HCT116 (cell line): ENCODE data around the gene GRK1. TPM values are rescaled to one million over a fixed set of nuclear protein-coding genes. Genes with fewer than 3 reads are reported as not detected.

Source experiments
- ATAC-seq: fragments of 200-7000 bp; cut with Tn5 transposase; 2 replicates; pipeline ENCODE4 v1.9.1; 2020; ENCODE audit warnings: mild to moderate bottlenecking, moderate library complexity
- BruUV-seq: library from RNA; stranded (reverse); fragments of 400-500 nt; replicated peaks from 2 replicates; lab custom pipeline; 2021; lab: Mats Ljungman, UMichigan
- CTCF ChIA-PET: fragments of 300-600 bp; sonication (Branson Sonifier 250); formaldehyde crosslinking; loops from one replicate; lab custom pipeline; 2021; ENCODE audit warnings: antibody characterized with exemption; lab: Charles Lee
- POLR2A ChIA-PET: fragments of 300-600, 350-600 bp; sonication (Branson Sonifier 250); formaldehyde crosslinking; loops from one replicate; lab custom pipeline; 2021; ENCODE audit warnings: antibody characterized with exemption; lab: Charles Lee
- RAD21 ChIA-PET, 2 experiments: fragments of 300-600 bp; sonication (Branson Sonifier 250); formaldehyde crosslinking; loops; one replicate each; lab custom pipeline; 2023; ENCODE audit warnings: low total read pairs in 2 of 2; ENCODE audit not compliant: uncharacterized antibody in 2 of 2, unreplicated experiment in 2 of 2, low non-redundant PET in 1 of 2; lab: Charles Lee
- DNase-seq: peaks from one replicate; pipeline ENCODE4 v3.0.0-alpha.2; 2010; ENCODE audit warnings: low read depth, low spot score
- H2AFZ ChIP-seq: fragments of 200-600 bp; shearing (Covaris generic), sonication (generic); 2 replicates; pipeline ENCODE4 v1.6.1; 2017; ENCODE audit warnings: low read depth, mixed run types, mixed read lengths, antibody characterized with exemption, low read length; ENCODE audit not compliant: poor library complexity, severe bottlenecking
- H3K27ac ChIP-seq: 2 replicates; pipeline ENCODE4 v1.5.1; 2012; ENCODE audit warnings: low read depth, low read length
- H3K27me3 ChIP-seq: fragments of 200-600 bp; sonication (generic); 2 replicates; pipeline ENCODE4 v1.6.1; 2016; ENCODE audit warnings: mixed run types, low read length, mixed read lengths; ENCODE audit not compliant: insufficient read depth
- H3K36me3 ChIP-seq, 2 experiments: fragments of 200-500 bp in 1 of 2; fragments of 200-600 bp in 1 of 2; sonication (Bioruptor generic) in 1 of 2; sonication (generic) in 1 of 2; 2 replicates each; pipeline versions ENCODE4 v1.5.1 to v1.6.1; 2014 to 2016; ENCODE audit warnings: low read length in 2 of 2, inconsistent platforms in 1 of 2, mixed read lengths in 1 of 2, mixed run types in 1 of 2; ENCODE audit not compliant: insufficient read depth in 2 of 2, control insufficient read depth in 1 of 2
- H3K4me1 ChIP-seq, 2 experiments: fragments of 200-600 bp in 1 of 2; sonication (generic) in 1 of 2; 2 replicates each; pipeline versions ENCODE4 v1.5.1 to v1.6.1; 2012 to 2017; ENCODE audit warnings: low read length in 2 of 2, inconsistent platforms in 1 of 2, mild to moderate bottlenecking in 1 of 2, mixed read lengths in 1 of 2, mixed run types in 1 of 2, moderate library complexity in 1 of 2; ENCODE audit not compliant: insufficient read depth in 2 of 2, control insufficient read depth in 1 of 2
- H3K4me2 ChIP-seq: fragments of 200-600 bp; sonication (generic); 2 replicates; pipeline ENCODE4 v1.6.1; 2017; ENCODE audit warnings: mixed run types, low read length, mixed read lengths
- H3K4me3 ChIP-seq, 2 experiments: fragments of 200-600 bp in 1 of 2; sonication (generic) in 1 of 2; replicated peaks in 1 of 2; 2 replicates each; pipeline ENCODE4 v1.5.1; 2011 to 2016; ENCODE audit warnings: low read length in 2 of 2, control low read depth in 1 of 2, low read depth in 1 of 2, mild to moderate bottlenecking in 1 of 2, mixed read lengths in 1 of 2, mixed run types in 1 of 2
- H3K79me2 ChIP-seq: fragments of 200-600 bp; sonication (generic); 2 replicates; pipeline ENCODE4 v1.6.1; 2017; ENCODE audit warnings: mild to moderate bottlenecking, mixed run types, low read length, moderate library complexity, mixed read lengths; ENCODE audit not compliant: insufficient read depth
- H3K9ac ChIP-seq: fragments of 200-600 bp; sonication (generic); 2 replicates; pipeline ENCODE4 v1.6.1; 2016; ENCODE audit warnings: low read length, mixed read lengths
- H3K9me2 ChIP-seq: fragments of 200-600 bp; sonication (generic), shearing (Covaris generic); 2 replicates; pipeline ENCODE4 v1.6.1; 2017; ENCODE audit warnings: mixed run types, mild to moderate bottlenecking, moderate library complexity; ENCODE audit not compliant: insufficient read depth
- H3K9me3 ChIP-seq, 2 experiments: fragments of 200-500 bp in 1 of 2; fragments of 200-600 bp in 1 of 2; sonication (Bioruptor generic) in 1 of 2; sonication (generic) in 1 of 2; 2 replicates each; pipeline ENCODE4 v1.6.1; 2014 to 2017; ENCODE audit warnings: low read length in 2 of 2, mixed read lengths in 2 of 2, inconsistent platforms in 1 of 2, low read depth in 1 of 2, mild to moderate bottlenecking in 1 of 2, mixed run types in 1 of 2, moderate library complexity in 1 of 2; ENCODE audit not compliant: control insufficient read depth in 1 of 2, insufficient read depth in 1 of 2
- H4K20me1 ChIP-seq: fragments of 200-600 bp; sonication (generic), shearing (Covaris generic); 2 replicates; pipeline ENCODE4 v1.6.1; 2017; ENCODE audit warnings: mixed run types, mild to moderate bottlenecking, moderate library complexity; ENCODE audit not compliant: insufficient read depth
- CBX3 ChIP-seq: IDR thresholded peaks from 2 replicates; pipeline ENCODE4 v1.6.1; 2012; ENCODE audit warnings: low read depth
- CTCF ChIP-seq, 3 experiments: fragments of 200-600 bp in 1 of 3; sonication (generic) in 1 of 3; IDR thresholded peaks in 2 of 3; conservative IDR thresholded peaks in 1 of 3; 2 replicates each; pipeline ENCODE4 v1.5.1; 2012 to 2017; ENCODE audit warnings: low read depth in 2 of 3, low read length in 2 of 3, antibody characterized with exemption in 1 of 3, borderline replicate concordance in 1 of 3, control low read depth in 1 of 3, mild to moderate bottlenecking in 1 of 3, mixed read lengths in 1 of 3, mixed run types in 1 of 3, moderate library complexity in 1 of 3; ENCODE audit not compliant: insufficient read depth in 1 of 3
- POLR2A ChIP-seq: IDR thresholded peaks from 2 replicates; pipeline ENCODE4 v1.7.0; 2011; ENCODE audit warnings: borderline replicate concordance; ENCODE audit not compliant: insufficient read depth, insufficient read length; ENCODE audit errors: extremely low read depth
- RAD21 ChIP-seq: IDR thresholded peaks from 2 replicates; pipeline ENCODE4 v1.6.1; 2012; ENCODE audit warnings: low read depth, mild to moderate bottlenecking
- REST ChIP-seq: IDR thresholded peaks from 2 replicates; pipeline ENCODE4 v1.6.1; 2012; ENCODE audit warnings: low read depth
- SIN3A ChIP-seq: IDR thresholded peaks from 2 replicates; pipeline ENCODE4 v1.6.1; 2012; ENCODE audit warnings: low read depth
- ZBTB33 ChIP-seq: IDR thresholded peaks from 2 replicates; pipeline ENCODE4 v1.6.1; 2011; ENCODE audit warnings: mild to moderate bottlenecking, low read length, moderate library complexity; ENCODE audit not compliant: insufficient replicate concordance; ENCODE audit errors: extremely low read depth
- ZFX ChIP-seq: fragments of 450-650 bp; IDR thresholded peaks from 2 replicates; pipeline ENCODE4 v1.6.1; 2017
- ZNF274 ChIP-seq: fragments of 200-500 bp; sonication (Bioruptor generic); IDR thresholded peaks from 2 replicates; pipeline ENCODE4 v1.6.1; 2014; ENCODE audit warnings: mild to moderate bottlenecking, low read depth, low read length, inconsistent platforms
- intact Hi-C: fragments of 100-400 bp; cut with micrococcal nuclease; formaldehyde crosslinking; loops from 2 replicates; pipeline ENCODE4 v1.10.0; 2022
- total RNA-seq: library from RNA; stranded (reverse); gene quantifications from one replicate; pipeline ENCODE4 v1.2.1, GENCODE V29; 2021; ENCODE audit not compliant: unreplicated experiment
- TF ChIP-seq, protein P1 (sequence below): IDR thresholded peaks from 2 replicates; pipeline ENCODE4 v1.6.1; 2012

GRK1 gene
- total RNA-seq, 1 experiment from 2014 or later: not detected

DNA sequence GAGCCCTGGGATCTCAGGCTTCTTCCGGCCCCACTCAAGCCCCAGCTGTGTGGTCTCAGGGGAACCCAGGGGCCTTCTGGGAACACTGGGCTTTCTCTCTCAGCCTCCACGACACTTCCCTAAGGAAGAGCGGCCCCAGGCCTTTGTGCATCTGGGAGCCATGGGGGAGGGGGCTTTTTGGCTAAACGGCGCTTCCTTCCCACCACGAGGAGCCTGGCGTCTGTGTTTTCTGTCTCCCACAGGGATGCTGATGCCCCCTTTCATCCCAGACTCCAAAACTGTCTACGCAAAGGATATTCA lies 67.8 kb downstream of the GRK1 start:
- RAD21 ChIA-PET: no interaction called here

GRCh38 chr13:113735194-113735593 lies 68.2 kb downstream of the GRK1 start:
- ATAC-seq (no peak), DNase-seq (no peak)
- no peak overlapping the region for H3K4me3 ChIP-seq
- H3K4me2 ChIP-seq: no peak overlapping the region
- H3K9me2 ChIP-seq: no peaks in the 10 kb centered on the region
- H2AFZ ChIP-seq: no peak overlapping the region
- H3K9me3 ChIP-seq: peaks cover 0 to 5% of the 10 kb centered on the region in 2 experiments; a peak in 2 of 4 replicates
- no peaks in the 10 kb centered on the region for H3K79me2 ChIP-seq
- no peak overlapping the region for H3K9ac ChIP-seq
- H3K27me3 ChIP-seq: no peaks in the 10 kb centered on the region
- H3K36me3 ChIP-seq: no peaks in the 10 kb centered on the region
- intact Hi-C loops: no loop called here
- no peaks in the 10 kb centered on the region for H3K4me1 ChIP-seq
- POLR2A ChIA-PET: no interaction called here
- no peak overlapping the region for H3K27ac ChIP-seq
- BruUV-seq: no TSS peak
- CTCF ChIA-PET: no interaction called here
- no peaks in the 10 kb centered on the region for H4K20me1 ChIP-seq
- RAD21 ChIA-PET: no interaction called here
- TF ChIP-seq SIN3A (no peak), POLR2A (no peak), CBX3 (no peak), REST (no peak), ZBTB33 (no peak), RAD21 (no peak), ZFX (no peak)

More for the DNA sequence above, 67.8 kb downstream of the GRK1 start:
- no peak for ATAC-seq
- no peak overlapping the region for H3K4me3 ChIP-seq
- ChIA-PET POLR2A (no interaction called here), CTCF (no interaction called here)
- H3K27ac ChIP-seq: no peak overlapping the region
- no peaks in the 10 kb centered on the region for H3K4me1 ChIP-seq
- H3K79me2 ChIP-seq: no peaks in the 10 kb centered on the region
- BruUV-seq: no TSS peak
- H3K27me3 ChIP-seq: no peaks in the 10 kb centered on the region
- no peak for DNase-seq
- no peaks in the 10 kb centered on the region for H3K36me3 ChIP-seq
- H3K4me2 ChIP-seq: no peak overlapping the region
- no peaks in the 10 kb centered on the region for H3K9me2 ChIP-seq
- H3K9ac ChIP-seq: no peak overlapping the region
- TF ChIP-seq CTCF (IDR thresholded peaks at IDR 0.05 in 2 of 3, conservative IDR thresholded peaks at IDR 0.05 in 1 of 3; ENCODE audit: borderline replicate concordance in 1 of 3, insufficient read depth in 1 of 3, low read depth in 2 of 3, low read length in 2 of 3) (no peak), ZNF274 (no peak)
- TF ChIP-seq, protein P1, sequence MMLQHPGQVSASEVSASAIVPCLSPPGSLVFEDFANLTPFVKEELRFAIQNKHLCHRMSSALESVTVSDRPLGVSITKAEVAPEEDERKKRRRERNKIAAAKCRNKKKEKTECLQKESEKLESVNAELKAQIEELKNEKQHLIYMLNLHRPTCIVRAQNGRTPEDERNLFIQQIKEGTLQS: no peak
- no peak overlapping the region for H2AFZ ChIP-seq
- no peaks in the 10 kb centered on the region for H4K20me1 ChIP-seq
- intact Hi-C loops: no loop called here
- H3K9me3 ChIP-seq: peaks cover 0 to 5% of the 10 kb centered on the region in 2 experiments; a peak in 2 of 4 replicates
